ENCODE measurements around the gene C5orf34. TPM values are rescaled to one million over a fixed set of nuclear protein-coding genes. Genes with fewer than 3 reads are reported as not detected.
"Not testable (repeated sequence)": the region's sequence is repeated elsewhere in the genome, so short reads cannot be mapped to it uniquely, and the experiment has no call there.

Gene C5orf34
- total and polyA plus RNA-seq, 2 donors (not counting 3 experiments of a cell fraction or from before 2014, with no cell fraction given) = 2.1 to 6.5 TPM

GRCh38 chr5:43556607-43556856 lies 41.6 kb upstream of the C5orf34 start:
- intact Hi-C loops (cut with micrococcal nuclease) = loop anchor here (1.0 to 2.0 kb wide), 5 partner anchors 41 to 605 kb away; partner anchors contain the start of genes C5orf34 and NNT
- BruUV-seq (replicated peaks); POLR2A ChIA-PET; H3K9me1 ChIP-seq (replicated peaks; ENCODE audit: control insufficient read depth, extremely low read depth, insufficient read depth, low read length); FAIRE-seq; H4K20me1 ChIP-seq (replicated peaks; ENCODE audit: control insufficient read depth, extremely low read depth, insufficient read depth, low read length); H3K36me3 ChIP-seq (ENCODE audit: control insufficient read depth in 2 of 2, extremely low read depth in 1 of 2, insufficient read depth in 2 of 2, low read length in 2 of 2); dilution Hi-C loops (cut with MboI; ENCODE audit: extremely low pct_ligation_motif_present, low sequenced_read_pairs); H3K27me3 ChIP-seq (ENCODE audit: control insufficient read depth in 2 of 2, insufficient read depth in 2 of 2, low read length in 2 of 2); DNase-seq (ENCODE audit: low read depth, low spot score); H3K9me3 ChIP-seq (replicated peaks; ENCODE audit: control insufficient read depth, insufficient read depth, low read length): not testable (repeated sequence)
- peak overlapping the region; percentile 90 for H2AFZ ChIP-seq (ENCODE audit: low read depth, low read length)
- H3K4me1 ChIP-seq (ENCODE audit: control insufficient read depth, extremely low read depth, insufficient read depth, low read length) = peaks cover 25% of the 10 kb centered on the region
- H3K79me2 ChIP-seq (ENCODE audit: control insufficient read depth, insufficient read depth, low read length) = peaks cover 48% of the 10 kb centered on the region
- H3K9ac ChIP-seq (replicated peaks; ENCODE audit: extremely low read depth, insufficient read depth, low read length) = peak overlapping the region; percentile 93
- CTCF ChIA-PET = interaction anchor here (1.0 to 3.6 kb wide), 6 partner anchors 35 to 75 kb away, joined by 3 to 17 read pairs (median 9); partner anchors contain the start of genes NNT and TMEM267
- peak; percentile 40 for TF ChIP-seq POLR2A (IDR thresholded peaks at IDR 0.05; ENCODE audit: low read depth, low read length)
- peak overlapping the region; percentile 93 for H3K4me2 ChIP-seq (ENCODE audit: insufficient read depth, low read length)
- H3K27ac ChIP-seq (ENCODE audit: insufficient read depth, low read depth, low read length) = peak overlapping the region; percentile 73
- H3K4me3 ChIP-seq (replicated peaks in 1 of 3; ENCODE audit: insufficient read depth in 1 of 3, low read depth in 1 of 3, low read length in 3 of 3) = peak overlapping the region; percentile 91 to 98 (median 96)

GRCh38 chr5:43555895-43556606 lies 41.1 kb upstream of the C5orf34 start:
- dilution Hi-C loops (cut with MboI; ENCODE audit: extremely low pct_ligation_motif_present, low sequenced_read_pairs) (no loop called here), intact Hi-C loops (cut with micrococcal nuclease) (loop anchor here (1.0 to 2.0 kb wide), 5 partner anchors 41 to 605 kb away; partner anchors contain the start of genes C5orf34 and NNT)
- DNase-seq (ENCODE audit: low read depth, low spot score) = peak; percentile 67
- Histone ChIP-seq H4K20me1 (replicated peaks; ENCODE audit: control insufficient read depth, extremely low read depth, insufficient read depth, low read length) (peaks cover 5% of the 10 kb centered on the region), H3K4me3 (replicated peaks in 1 of 3; ENCODE audit: insufficient read depth in 1 of 3, low read depth in 1 of 3, low read length in 3 of 3) (peak overlapping the region; percentile 91 to 98 (median 96)), H3K4me1 (ENCODE audit: control insufficient read depth, extremely low read depth, insufficient read depth, low read length) (peaks cover 25% of the 10 kb centered on the region), H3K36me3 (ENCODE audit: control insufficient read depth in 2 of 2, extremely low read depth in 1 of 2, insufficient read depth in 2 of 2, low read length in 2 of 2) (peaks cover 3 to 9% of the 10 kb centered on the region in 2 experiments), H3K27me3 (ENCODE audit: control insufficient read depth in 2 of 2, insufficient read depth in 2 of 2, low read length in 2 of 2) (peaks cover 1 to 3% of the 10 kb centered on the region in 2 experiments), H3K27ac (ENCODE audit: insufficient read depth, low read depth, low read length) (peak overlapping the region; percentile 73), H3K9ac (replicated peaks; ENCODE audit: extremely low read depth, insufficient read depth, low read length) (peak overlapping the region; percentile 93), H3K79me2 (ENCODE audit: control insufficient read depth, insufficient read depth, low read length) (peaks cover 53% of the 10 kb centered on the region), H2AFZ (ENCODE audit: low read depth, low read length) (peak overlapping the region; percentile 90), H3K9me3 (replicated peaks; ENCODE audit: control insufficient read depth, insufficient read depth, low read length) (no peaks in the 10 kb centered on the region), H3K9me1 (replicated peaks; ENCODE audit: control insufficient read depth, extremely low read depth, insufficient read depth, low read length) (no peaks in the 10 kb centered on the region), H3K4me2 (ENCODE audit: insufficient read depth, low read length) (peak overlapping the region; percentile 93)
- ChIA-PET CTCF (interaction anchor here (1.0 to 3.6 kb wide), 8 partner anchors 11 to 75 kb away, joined by 3 to 17 read pairs (median 6); partner anchors contain the start of genes NNT and TMEM267), POLR2A (interaction anchor here (0.8 kb wide), 1 partner anchor 46 kb away, joined by 4 read pairs; the partner anchor contains the start of gene NNT)
- TF ChIP-seq MAX (IDR thresholded peaks at IDR 0.05; ENCODE audit: insufficient read depth, insufficient read length) (no peak), POLR2A (IDR thresholded peaks at IDR 0.05; ENCODE audit: low read depth, low read length) (peak; percentile 53), CTCF (IDR thresholded peaks at IDR 0.05; ENCODE audit: extremely low read depth in 1 of 2, insufficient read depth in 1 of 2, low read depth in 1 of 2, low read length in 2 of 2) (no peak)
- BruUV-seq (replicated peaks) = no TSS peak
- FAIRE-seq = peak; percentile 31
